ENCODE measurements around the gene PFKFB3.
"Not testable (repeated sequence)": the region's sequence is repeated elsewhere in the genome, so short reads cannot be mapped to it uniquely, and the experiment has no call there.

The PFKFB3 gene

DNA sequence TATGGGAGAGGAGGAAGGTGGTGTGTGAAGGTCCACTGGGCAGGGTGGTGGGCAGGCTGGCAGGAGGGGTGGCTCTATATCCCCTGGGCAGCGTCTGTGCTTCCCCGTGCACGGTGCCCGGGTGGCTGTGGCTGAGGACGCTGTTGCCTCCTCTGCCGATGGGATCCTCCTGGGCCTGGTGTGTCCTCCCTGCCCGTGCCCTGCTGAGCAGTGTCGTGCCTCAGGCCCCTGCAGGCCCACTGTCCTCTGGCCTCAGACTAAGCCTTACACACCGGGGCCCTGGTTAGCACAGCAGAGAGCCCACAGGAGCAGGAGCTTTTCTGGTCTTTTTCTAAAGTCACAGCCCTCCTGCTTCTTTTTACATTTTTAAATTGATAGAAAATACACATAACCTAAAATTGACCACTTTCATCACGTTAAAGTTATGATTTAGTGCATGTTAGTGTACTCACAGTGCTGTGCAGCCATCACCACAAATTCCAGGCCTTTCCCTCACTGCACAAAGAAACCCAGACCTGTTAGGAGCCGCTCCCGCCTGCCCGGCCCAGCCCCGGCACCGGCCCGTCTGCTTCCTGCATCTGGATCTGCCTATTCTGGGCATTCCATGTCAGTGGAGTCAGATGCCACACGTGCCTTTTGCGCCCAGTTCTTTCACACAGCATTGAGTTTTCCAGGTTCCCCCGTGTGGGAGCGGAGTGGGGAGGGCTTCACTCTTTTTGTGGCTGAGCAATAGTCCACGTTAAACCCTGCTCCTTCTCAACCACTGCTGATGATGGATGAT lies 19.4 kb downstream of the PFKFB3 start:
- no peak for DNase-seq

DNA sequence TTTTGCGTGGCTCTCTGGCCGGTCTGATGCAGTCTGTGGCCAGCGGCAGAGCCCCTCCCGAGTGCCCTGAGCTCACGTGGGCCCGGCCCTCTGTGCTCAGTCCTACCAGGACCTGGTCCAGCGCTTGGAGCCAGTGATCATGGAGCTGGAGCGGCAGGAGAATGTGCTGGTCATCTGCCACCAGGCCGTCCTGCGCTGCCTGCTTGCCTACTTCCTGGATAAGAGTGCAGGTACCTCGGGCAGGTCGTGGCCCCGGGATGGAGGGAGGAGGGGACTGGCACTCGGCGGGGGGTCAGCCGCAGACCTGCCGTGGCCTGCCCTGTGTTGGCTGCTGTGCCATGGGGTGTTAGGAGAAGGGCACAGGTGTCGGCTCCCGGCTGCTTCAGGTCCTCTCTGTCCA lies 20.0 kb downstream of the PFKFB3 start:
- no peak for DNase-seq

DNA sequence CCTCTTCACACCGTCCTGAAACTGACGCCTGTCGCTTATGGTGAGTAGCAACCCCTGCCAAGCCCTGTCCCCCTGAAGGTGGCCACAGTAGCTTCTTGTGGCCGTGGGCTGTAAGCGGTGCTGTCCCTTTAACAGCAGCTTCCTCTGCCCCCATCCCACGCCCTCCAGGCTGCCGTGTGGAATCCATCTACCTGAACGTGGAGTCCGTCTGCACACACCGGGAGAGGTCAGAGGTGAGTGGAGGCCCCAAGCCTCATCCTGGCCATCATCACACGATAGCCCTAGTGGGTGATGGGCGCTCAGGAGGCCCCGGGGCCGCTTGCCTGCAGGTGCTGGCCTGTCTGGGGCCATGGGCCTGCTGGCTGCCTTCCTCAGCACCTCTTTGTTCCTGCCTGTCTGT lies 21.2 kb downstream of the PFKFB3 start:
- no peak for DNase-seq

DNA sequence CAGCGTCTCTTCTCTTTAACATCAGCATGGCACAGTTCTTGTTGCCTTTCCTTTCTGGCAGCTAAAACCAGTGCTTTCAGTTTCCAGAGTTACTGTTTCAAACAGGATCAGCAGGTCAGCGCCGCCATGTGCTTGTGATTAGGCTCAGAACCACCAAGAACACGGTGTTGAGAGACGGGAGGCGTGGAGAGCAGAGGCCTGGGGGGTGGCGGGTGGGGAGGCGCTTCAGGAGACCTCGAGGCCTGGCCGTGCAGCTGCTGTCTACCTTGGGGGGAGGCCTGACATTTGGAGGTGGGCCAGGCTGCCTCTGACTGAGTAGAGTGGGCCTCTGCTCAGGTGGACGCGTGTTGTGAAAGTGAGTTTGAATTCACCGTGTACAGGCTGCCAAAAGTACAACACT lies 22.0 kb downstream of the PFKFB3 start:
- DNase-seq: no peak

- no peak for DNase-seq
These were observed 22.6 kb downstream of the PFKFB3 start for GRCh38 chr10:6225263-6225814.

GRCh38 chr10:6226216-6226615 lies 23.5 kb downstream of the PFKFB3 start:
- no peak for DNase-seq

DNA sequence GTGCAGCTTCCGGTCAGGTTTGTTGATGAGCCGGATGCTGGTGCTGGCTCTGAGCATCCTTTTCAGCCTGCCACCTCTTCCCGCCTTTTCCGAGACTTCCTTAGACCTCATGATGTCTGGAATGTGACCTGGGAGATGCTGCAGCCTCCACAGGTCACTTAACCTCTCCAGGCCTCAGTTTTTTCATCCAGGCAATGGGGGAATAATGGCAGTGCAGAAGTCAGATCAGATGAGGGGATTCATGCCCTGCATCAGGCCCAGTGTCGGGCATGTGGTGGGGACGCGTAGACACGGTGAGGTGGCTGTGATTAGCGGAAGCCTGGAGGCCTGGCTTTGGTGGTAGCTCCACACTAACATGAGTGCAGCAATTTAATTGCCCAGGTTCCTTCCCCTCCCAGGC lies 24.6 kb downstream of the PFKFB3 start:
- no peak for DNase-seq

- DNase-seq: no peak
These were observed 25.3 kb downstream of the PFKFB3 start for GRCh38 chr10:6228010-6228511.

- DNase-seq: no peak
These were observed 25.9 kb downstream of the PFKFB3 start for GRCh38 chr10:6228647-6229046.

DNA sequence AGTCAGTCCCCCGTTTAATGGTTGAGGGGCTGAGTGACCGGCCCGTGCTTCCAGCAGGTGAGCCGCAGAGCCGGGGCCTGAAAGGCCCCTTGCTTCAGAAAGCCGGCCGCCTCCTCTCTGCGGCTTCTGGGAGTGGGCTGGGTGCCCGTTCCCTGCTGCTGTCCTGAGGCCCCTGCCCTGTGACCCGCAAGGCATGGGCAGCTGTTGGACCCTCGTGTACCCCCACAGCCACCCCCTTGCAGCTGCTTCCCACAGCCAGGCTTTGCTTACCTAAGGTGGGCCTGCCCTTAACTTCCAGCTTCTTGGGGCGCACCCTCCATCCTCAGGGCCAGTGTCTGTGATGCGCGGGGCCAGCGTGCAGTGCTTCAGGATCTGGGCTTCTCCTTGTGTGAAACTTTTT lies 26.6 kb downstream of the PFKFB3 start:
- no peak for DNase-seq

DNA sequence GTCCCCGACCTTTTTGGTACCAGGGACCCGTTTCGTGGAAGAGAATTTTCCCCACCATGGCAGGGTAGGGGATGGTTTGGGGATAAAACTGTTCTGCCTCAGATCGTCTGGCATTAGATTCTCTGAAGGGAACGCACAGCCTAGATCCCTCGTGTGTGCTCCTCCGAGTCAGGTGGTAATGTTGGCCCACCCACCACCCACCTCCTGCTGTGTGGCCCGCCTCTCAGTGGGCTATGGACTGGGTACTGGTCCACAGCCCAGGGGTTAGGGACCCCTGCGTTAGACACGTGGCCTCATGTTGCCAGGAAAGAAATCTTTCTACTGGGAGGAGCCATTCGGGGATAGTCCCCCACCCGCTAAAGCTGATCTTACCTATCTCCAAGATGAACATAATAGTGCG lies 27.0 kb downstream of the PFKFB3 start:
- no peak for DNase-seq

DNA sequence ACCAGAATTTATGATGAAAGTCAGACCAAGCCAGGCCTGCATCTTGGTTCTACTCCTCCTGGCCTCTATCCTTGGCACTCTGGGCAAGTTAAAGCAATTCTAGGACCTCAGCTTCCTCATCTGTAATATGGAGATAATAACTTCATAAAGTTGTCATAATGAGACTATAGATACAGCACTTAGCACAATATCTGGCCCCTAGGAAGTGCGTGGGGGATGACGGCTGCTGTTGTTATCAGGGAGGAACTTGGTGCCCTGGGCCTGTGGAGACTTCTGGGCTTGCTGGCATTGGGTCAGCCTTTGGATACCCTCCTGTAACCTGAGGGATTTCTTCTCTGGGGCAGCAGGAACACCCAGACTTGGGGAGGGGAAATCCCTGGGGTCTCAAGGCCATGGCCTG lies 27.6 kb downstream of the PFKFB3 start:
- no peak for DNase-seq

DNA sequence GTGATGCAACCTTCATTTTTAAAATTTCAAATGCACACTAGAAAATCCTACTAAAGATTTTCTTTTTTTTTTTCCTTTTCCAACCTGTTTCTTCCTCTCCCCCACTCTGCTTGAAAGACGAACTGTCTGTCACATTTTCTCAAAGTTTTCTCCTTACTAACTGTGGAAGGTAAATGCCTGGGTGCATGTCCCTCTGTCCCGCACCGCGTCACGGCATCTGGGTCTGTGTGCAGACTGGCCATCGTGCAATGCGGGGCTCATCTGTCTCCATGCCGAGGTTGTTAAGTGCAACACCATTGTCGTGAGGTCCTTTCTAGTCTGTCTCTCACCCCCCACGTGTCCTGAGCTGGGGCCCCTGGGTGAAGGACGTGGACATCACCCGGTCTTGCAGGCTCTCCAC lies 28.4 kb downstream of the PFKFB3 start:
- DNase-seq: no peak

DNA sequence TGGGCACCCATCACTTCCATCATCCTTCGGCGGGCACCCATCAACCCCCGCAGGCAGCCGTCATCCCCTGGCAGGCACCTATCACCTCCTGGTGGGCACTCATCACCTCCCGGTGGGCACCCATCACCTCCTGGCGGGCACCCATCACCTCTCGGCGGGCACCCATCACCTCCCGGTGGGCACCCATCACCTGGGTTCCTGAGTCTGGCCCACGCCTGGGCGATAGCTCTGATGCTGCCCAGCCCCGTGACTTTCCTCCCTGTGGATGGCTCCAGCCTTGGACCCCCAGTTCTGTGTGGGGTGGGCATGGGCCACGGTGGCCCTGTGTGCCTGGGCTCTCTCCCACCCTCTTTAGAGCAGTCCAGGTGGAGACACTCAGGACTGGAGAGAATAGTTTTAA lies 29.0 kb downstream of the PFKFB3 start:
- no peak for DNase-seq

DNA sequence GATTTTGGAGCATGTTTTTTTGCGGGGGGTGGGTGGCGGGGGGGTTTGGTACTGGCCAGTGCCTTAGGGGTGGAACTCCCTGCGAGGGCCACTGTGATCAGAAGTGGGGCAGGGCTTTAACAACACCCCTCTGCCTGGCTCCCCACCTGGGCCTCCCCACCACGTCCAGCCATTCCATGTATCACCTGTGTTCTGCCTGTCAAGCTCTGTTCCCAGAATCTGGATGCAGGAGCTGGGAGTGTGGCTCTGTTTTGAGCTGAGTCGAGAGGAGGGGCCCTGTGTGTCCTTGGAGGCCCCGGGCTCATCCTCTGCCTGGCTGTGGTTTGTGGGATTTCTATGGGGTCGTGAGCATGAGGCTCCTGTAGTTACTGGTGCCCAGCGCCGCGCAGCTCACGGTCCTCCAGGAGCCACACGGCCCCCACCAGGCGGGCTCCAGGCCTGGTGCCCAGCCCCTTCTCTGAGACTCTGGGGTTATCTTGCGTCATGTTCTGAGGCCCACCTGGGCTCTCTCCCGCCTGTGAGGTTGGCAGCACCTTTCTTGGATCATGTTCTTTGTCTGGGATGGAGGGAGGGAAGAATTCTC lies 29.6 kb downstream of the PFKFB3 start:
- DNase-seq: no peak

DNA sequence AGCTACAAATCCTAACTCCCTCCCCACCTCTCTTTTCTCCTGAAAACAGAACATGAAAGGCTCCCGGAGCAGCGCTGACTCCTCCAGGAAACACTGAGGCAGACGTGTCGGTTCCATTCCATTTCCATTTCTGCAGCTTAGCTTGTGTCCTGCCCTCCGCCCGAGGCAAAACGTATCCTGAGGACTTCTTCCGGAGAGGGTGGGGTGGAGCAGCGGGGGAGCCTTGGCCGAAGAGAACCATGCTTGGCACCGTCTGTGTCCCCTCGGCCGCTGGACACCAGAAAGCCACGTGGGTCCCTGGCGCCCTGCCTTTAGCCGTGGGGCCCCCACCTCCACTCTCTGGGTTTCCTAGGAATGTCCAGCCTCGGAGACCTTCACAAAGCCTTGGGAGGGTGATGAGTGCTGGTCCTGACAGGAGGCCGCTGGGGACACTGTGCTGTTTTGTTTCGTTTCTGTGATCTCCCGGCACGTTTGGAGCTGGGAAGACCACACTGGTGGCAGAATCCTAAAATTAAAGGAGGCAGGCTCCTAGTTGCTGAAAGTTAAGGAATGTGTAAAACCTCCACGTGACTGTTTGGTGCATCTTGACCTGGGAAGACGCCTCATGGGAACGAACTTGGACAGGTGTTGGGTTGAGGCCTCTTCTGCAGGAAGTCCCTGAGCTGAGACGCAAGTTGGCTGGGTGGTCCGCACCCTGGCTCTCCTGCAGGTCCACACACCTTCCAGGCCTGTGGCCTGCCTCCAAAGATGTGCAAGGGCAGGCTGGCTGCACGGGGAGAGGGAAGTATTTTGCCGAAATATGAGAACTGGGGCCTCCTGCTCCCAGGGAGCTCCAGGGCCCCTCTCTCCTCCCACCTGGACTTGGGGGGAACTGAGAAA lies 30.4 kb downstream of the PFKFB3 start:
- DNase-seq: no peak

GRCh38 chr10:6233725-6234277 lies 31.1 kb downstream of the PFKFB3 start:
- no peak for DNase-seq

DNA sequence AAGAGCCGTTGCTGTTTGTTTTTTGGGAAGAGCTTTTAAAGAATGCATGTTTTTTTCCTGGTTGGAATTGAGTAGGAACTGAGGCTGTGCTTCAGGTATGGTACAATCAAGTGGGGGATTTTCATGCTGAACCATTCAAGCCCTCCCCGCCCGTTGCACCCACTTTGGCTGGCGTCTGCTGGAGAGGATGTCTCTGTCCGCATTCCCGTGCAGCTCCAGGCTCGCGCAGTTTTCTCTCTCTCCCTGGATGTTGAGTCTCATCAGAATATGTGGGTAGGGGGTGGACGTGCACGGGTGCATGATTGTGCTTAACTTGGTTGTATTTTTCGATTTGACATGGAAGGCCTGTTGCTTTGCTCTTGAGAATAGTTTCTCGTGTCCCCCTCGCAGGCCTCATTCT lies 31.6 kb downstream of the PFKFB3 start:
- DNase-seq: no peak

- DNase-seq: no peak
These were observed 33.8 kb downstream of the PFKFB3 start for GRCh38 chr10:6236349-6237198.

GRCh38 chr10:6237199-6237530 lies 34.4 kb downstream of the PFKFB3 start:
- DNase-seq: no peak

DNA sequence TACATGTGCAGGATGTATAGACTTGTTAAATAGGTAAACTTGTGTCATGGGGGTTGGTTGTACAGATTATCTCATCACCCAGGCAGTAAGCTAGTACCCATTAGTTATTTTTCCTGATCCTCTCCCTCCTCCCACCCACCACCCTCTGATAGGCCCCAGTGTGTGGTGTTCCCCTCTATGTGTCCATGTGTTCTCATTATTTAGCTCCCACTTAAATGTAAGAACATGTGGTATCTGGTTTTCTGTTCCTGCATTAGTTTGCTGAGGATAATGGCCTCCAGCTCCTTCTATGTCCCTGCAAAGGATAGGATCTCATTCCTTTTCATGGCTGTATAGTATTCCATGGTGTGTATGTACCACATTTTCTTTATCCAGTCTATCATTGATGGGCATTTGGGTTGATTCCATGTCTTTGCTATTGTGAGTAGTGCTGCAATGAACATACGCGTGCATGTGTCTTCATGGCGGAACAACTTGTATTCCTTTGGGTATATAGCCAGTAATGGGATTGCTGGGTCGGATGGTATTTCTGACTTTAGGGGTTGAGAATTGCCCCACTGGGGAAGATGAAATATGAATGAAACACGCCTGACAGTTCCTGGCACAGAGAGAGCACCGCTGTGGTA lies 36.0 kb downstream of the PFKFB3 start:
- DNase-seq: not testable (repeated sequence)

Measured in cortex of kidney (tissue), 1 donor.